Superior temporal gyrus (tissue), 1 donor: ENCODE measurements around the gene UBE2O.

Experiments used
- DNase-seq: peaks from one replicate; pipeline ENCODE4 v3.0.0-alpha.2; 2016; ENCODE audit errors: extremely low spot score

Gene UBE2O

DNA sequence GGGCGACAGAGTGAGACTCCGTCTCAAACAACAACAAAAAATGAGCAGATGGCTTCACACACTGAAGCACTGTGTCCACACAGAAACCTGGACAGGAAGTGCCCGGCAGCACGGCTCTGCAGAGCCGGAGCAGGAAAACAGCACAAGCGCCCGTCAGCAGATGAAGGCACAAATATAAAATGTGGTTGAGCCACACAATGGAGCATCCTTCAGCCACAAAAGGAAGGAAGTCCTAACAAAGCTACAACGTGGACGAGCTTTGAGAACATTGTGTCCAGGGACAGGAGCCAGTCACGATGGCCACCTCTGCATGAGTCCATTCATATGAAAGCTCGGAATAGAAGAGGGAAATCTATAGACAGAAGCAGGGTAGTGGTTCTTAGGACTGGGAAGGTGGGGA lies 32.6 kb upstream of the UBE2O start:
- peak; percentile 66 for DNase-seq

DNA sequence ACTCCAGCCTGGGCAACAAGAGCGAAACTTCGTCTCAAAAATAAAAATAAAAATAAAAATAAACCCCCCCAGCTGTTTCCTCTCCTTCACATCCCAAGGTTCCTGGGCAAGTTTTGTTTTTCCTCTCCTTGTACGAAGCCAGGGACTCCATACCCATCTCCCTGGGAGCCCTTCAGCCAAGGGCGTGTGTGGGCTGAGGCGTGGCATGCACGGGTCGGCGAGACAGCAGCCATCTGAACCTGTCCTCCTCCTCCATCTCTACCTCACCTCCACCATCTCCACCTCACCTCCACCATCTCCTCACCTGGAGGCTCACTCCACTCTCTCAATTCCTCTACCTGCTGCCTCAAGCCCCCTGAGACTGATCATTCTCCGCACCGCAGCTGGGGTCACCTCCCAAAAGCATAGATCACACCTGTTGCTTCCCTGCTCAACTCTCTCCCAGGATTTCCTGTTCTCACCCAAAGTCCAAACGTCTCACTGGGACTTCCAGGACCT lies 31.3 kb upstream of the UBE2O start:
- no peak for DNase-seq

DNA sequence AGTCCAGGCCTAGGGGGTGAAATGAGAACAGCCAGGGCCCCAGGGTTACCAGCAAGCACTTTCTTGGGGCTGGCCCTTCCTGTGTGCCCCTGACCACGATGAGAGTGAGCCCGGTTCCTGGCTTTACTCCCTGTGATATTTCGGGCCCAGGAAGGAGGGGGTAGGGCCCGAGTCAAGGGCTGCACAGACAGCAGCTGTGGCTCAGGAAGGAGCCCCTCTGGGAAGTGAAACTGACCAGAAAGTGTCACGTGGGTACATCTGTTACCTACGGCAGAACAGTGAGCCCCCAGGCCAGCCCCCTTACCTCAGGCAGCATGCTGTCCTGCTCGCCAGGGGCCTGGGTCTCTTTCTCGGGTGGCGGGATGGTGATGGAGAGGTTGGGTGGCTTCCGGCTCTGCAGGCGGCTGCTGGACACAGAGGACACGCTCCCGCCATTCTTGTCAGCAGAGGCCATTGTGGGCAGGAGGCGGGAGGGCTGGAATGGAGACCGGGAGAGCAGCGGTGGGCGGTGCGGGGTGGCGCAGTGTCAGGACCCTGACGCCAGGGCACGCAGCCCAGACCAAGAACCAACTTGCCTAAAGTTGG lies 28.2 kb upstream of the UBE2O start:
- DNase-seq, result peak; percentile 28

DNA sequence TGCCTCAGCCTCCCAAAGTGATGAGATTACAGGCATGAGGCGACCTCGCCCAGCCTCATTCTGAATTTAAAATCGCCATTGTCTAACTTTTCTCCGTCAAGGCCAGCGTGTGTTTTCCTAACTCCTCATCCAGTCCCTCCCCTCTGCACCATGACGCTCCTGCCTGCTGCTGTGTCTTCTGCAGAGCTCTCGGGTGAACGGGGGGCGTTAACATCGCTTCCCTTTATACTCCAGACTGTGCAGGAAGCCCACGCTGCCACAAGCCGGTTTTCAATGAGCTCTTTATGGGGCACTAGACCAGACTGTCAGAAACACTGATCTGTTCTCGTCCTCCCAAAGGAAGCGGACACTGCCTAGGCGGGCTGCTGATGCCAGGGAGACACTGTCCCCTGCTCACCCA lies 27.7 kb upstream of the UBE2O start:
- DNase-seq, result no peak

DNA sequence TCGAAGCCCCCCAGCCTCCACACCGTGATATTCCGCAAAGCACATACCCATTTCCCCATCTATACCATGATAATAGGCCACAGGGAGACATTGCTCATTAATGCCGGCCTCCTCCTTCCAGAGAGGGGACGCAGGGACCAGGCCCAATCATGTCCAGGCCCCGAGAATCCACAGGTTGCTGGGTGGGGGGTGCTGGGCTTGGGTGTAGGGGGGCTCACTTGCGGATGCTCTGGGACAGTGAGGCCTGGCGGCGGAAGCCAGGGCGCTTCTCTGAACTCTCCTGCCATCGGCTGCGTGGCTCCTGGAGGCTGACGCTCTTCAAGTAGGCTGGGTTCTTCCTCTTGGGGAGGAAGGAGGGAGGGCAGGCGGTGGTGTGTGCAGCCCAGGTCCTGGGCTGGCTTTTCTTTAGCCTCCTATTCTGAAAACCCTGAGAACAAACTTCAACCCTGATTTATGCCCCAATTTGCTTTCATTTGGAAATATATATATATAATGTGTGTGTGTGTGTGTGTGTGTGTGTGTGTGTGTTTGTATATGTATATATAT lies 26.6 kb upstream of the UBE2O start:
- DNase-seq, result no peak

DNA sequence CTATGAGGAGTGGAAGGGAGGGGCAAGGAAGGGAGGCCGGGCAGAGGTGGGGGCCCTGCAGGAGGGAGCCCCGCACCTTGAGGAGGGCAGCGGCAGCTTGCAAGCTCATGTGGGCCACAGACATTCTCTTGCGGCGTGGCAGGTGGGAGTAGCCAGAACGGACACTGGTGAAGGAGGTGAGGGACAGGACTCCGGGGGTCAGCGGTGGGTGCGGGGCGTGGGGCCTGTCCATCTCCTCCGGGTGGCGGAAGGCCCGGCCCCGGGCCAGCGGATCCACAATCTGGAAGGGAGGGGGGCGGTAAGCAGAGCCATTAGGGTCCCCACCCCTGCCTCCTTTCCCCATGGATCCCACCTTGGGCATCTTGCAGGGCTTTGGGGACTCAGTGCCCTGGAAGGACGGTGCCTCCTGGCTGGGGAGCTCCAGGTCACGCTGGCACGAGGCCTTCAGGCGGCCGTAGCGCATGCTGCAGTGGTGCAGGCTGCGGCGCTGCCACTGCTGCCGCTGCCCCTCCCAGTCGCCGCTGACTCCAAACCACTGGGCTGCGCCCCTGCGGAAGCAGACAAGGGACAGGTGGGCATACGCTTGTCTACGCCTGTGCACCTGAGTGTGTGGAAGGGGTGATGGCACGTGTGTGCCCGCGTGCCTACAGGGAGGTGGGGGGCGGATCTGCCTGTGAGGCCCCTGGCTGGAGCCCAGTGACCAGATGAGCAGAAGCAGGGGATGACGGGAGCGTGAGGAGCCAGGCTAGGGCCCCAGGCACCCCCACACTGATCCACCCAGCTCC lies 26.0 kb upstream of the UBE2O start:
- DNase-seq, result no peak

DNA sequence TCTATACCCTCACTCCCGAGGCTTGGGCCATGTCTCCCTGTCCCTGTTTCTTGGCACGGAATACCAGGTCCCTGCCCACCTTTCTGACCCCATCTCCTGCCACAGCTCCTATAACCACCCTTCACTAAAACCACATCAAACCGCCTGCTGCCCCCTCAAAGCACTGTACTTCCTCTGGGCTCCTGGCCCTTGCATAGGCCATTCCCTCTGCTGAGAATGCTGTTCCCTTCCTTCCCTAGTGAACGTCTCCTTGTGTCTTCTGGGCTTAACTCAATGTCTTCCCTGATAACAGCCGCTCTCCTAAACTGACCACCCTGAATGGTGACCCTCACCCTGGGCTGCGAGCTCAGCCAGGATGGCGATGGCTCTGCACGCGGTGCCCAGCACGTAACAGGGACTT lies 25.1 kb upstream of the UBE2O start:
- DNase-seq, result no peak

DNA sequence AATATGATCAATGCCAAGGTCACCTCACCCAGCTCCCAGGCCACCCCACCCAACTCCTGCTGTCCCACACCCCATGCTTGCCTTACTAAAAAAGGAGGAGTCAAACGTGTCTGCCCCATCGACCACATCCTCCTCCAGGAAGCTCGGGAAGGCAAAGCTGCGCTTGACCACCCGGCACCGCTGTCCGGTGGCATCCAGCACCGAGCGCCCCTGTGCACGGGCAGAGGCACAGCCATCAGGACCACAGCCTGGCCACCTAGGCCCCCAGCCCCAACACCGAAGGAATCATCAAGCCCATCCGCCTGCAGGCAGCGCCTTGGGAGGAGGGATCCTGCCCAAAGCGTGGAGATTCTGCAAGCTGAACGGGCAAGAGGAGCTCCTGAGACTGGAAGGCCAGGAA lies 24.6 kb upstream of the UBE2O start:
- no peak for DNase-seq

DNA sequence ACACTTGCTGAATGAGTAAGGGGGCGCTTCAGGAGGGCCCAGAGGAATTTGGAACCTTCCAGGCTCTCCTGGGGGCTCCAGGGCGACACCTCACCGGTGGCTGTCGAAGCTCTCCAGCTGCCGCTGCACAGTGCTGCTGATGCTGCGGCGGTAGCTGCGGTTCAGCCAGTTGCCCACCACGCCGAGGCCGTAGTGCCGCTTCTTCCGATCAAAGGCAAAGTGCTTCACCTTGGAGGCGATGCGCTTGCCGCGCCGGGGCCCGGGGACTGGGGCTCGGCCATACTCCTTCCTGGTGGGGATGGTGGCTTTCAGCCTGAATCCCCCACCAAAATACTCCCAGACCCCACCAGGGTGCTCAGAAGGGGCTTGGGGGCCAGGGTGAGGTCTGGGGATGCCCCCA lies 23.8 kb upstream of the UBE2O start:
- DNase-seq, result no peak

DNA sequence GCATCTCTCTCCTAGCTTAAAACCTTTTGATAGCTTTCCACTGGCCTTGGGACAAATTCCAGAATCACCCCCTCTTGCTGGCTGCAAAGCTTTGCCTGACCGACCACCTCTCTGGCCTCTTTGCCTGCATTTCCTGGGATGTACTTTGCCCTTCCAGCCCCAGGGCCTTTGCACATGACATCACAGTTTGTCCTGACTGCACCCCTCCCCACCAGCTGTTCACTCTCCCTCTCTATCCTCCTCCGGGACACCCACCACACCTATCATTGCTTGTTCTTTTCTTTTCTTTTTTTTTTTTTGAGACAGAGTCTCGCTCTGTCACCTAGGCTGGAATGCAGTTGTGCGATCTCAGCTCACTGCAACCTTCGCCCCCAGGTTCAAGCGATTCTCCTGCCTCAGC lies 22.4 kb upstream of the UBE2O start:
- DNase-seq, result no peak

DNA sequence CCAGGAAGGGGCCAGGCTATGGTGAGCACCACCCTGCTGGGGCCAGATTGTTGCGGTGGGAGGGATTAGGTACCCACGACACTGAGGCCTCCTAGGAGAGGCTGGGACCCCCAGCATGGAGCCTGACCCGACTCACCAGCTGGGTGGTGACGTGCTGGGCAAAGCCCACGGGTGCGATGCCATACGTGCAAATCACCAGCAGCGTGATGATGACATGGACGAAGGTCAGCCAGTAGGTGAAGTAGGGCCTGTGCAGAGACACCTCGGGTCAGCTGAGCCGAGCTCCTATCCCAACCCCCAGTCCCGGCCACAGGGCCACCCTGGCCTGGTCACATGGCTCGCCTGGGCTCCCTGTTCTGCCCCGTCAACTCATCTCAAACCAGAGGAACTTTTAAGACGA lies 21.9 kb upstream of the UBE2O start:
- no peak for DNase-seq

DNA sequence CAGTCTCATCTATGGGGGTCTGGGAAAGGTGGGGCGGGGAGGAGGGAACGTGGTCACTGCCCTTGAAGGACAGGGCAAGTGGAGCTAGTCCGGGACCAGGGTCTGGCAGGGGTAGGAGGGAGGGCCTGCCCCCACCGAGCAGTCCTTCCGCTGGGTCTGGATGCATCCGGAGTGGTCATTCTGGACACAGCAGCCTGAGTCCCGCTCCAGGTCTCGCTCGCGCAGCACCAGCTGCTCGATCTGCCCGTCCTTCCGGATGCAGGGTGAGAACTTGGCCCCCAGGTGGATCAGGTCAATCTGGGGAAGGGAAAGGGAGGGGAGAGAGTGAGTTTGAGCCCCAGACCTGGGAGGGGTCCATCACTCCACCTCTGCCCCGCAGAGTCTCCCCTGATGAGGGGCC lies 21.3 kb upstream of the UBE2O start:
- DNase-seq, result no peak

DNA sequence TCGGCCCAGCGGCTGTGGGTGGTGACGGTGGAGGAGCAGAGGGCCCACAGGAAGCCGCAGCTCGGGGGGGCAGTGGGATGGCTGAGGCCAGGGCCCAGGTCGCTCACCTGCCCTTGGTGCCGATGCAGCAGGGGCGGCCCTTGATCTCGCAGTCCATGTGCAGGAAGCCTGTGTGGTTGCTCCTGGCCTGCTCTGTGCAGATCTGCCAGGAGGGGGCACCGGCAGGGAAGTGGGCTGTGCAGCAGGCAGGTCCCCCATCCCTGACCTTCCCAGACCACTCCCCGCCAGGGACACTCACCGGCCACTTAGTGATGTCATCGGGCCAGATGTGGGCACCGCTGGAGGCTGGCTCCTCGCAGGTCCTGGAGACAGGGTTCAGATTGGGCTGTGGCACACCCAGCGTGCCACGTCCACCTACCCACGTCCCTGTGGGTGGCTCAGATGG lies 20.6 kb upstream of the UBE2O start:
- no peak for DNase-seq

DNA sequence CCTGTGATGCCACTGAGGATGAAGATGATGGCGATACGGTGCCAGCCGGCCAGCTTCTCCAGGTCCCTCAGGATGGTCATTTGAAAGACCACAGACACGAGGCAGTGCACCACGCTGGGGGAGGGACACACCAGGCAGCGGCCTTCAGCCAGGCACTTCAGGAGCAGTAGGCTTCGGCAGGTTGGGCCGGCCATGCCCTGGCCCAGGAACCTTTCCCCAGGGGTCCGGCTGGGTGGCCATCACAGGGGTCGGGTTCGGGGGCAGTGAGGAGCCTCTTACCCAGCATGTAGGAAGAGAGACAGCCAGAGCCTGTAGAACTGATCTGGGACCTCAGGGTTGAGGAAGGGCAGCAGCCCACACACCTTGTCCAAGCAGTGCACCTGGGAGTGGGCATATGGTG lies 19.8 kb upstream of the UBE2O start:
- no peak for DNase-seq

DNA sequence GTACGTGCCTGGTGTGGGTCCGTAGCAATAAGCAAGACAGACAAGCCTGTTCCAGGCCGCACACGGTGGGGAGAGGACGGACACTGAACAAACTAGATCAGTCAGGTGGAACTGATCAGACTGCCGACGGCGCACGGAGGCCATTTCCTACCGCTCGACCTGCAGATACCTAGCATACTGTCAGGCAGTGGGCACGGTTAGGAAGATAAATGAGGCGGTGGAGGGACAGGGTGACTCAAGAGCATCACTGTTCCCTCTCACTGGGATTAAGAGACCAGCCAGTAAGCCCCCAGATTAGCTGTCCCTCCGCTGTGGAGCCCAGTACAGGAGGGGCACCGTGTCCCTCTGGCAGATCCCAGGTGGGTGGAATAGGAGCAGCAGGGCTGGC lies 19.3 kb upstream of the UBE2O start:
- DNase-seq, result no peak

DNA sequence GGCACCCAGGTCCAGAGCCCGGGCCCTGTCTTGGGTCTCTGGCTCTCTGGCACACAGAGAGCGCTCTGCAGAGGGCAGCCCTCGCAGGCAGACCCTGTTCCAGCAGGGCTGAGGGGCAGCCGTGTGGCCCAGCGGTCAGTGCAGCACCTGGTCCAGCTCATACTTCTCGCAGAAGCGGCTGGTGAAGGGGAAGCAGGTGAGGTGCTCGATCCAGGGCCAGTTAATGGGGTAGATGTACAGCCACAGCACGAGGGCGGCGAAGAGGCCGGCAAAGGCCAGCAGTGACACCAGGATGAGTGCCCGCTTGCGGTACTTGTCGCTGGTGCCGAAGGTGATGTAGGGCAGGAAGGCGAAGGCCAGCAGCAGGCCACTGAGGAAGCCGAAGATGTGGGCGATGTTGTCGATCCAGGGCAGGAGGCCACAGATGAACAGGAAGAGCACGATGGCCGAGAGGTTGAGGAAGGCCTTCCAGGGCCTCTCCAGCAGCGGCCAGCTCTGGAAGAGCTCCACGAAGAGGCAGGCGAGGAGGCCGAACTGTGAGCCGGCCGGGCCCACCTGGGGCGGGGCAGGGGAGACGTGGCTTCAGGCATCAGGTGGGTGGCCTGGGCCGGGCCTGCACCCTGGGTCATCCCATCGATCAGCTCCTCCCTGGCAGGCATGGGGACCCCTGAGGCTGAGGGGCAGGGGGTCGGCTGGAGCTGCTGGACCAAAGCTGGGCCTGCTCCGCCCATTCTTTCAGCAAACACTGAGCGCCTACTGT lies 18.7 kb upstream of the UBE2O start:
- no peak for DNase-seq

DNA sequence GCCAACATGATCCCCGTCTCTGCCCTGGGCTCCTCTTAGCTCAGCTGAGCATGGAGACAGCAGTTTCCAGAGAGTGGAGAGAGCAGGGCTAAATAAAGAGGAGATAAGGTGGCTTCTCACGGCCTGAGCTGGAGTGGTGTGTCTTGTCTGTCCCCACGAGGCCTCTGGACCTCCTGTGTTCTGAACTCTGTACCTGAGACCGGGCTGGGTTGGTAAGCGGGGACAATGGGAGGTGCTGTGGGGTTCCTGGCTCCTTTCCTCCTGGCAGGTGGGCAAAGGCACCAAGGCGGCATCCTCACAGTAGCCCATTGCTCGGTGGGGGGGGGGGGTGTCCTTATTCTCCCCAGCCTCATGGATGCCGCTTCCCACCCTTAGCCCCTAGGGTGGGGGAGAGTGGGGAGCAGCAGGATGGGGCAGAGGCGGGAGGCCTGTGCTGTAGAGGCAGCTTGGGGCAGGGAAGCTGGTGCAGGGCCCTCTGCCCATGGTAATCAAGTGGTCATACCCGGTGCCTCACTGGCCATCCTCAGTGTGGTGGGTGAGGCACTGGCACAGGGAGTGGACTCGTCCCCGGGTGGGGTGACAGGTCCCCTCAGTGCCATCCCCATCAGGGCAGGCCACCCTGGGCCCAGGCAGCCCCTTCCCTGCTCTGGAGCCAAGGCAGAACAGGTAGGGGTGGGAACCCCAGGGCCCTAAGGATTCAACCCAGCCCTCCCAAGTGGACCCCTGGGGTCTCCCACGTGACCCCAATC lies 17.2 kb upstream of the UBE2O start:
- no peak for DNase-seq

DNA sequence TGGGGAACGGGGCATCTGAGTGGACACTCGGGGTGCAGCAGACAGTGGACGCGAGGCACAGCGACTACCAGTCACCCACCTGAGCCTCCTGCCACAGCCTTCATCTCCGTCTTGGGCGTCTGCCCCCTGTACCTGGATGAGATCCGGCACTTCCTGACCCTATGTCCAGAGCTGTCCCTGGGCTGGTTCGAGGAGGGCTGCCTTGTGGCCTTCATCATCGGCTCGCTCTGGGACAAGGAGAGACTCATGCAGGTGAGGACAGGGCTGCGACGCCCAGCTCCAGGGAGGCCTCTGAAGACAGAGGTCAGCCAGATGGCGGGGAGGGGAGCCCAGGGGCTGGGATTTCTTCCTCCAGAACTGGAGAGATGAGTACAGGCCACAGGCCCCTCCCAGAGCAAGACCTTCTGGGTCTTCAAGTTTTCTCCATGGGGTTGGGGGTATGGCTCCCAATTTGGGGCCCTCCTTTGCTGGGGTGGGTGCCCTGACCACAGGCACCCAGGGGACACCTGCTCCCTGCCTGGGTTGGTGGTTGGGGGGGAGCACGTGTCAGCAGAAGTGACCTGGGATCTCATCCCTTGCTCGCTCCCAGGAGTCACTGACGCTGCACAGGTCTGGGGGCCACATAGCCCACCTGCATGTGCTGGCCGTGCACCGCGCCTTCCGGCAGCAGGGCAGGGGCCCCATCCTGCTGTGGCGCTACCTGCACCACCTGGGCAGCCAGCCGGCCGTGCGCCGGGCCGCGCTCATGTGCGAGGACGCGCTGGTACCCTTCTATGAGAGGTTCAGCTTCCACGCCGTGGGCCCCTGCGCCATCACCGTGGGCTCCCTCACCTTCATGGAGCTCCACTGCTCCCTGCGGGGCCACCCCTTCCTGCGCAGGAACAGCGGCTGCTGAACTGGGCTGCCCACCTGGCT lies 16.4 kb upstream of the UBE2O start:
- no peak for DNase-seq

DNA sequence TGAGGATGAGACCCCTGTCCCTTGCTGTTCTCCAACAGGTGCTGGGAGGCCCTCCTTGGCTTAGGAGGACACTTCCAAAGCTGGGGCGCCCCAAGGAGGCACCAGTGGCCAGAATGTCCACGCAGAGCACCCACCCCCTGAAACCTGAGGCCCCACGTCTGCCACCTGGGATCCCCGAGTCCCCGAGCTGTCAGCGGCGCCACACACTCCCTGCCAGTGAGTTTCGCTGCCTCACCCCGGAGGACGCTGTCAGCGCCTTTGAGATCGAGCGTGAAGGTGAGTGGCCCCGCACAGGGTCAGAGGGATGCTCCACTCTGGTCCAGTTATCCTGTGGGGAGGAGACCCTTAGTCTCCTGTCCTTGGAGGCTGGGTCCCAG lies 15.7 kb upstream of the UBE2O start:
- no peak for DNase-seq

DNA sequence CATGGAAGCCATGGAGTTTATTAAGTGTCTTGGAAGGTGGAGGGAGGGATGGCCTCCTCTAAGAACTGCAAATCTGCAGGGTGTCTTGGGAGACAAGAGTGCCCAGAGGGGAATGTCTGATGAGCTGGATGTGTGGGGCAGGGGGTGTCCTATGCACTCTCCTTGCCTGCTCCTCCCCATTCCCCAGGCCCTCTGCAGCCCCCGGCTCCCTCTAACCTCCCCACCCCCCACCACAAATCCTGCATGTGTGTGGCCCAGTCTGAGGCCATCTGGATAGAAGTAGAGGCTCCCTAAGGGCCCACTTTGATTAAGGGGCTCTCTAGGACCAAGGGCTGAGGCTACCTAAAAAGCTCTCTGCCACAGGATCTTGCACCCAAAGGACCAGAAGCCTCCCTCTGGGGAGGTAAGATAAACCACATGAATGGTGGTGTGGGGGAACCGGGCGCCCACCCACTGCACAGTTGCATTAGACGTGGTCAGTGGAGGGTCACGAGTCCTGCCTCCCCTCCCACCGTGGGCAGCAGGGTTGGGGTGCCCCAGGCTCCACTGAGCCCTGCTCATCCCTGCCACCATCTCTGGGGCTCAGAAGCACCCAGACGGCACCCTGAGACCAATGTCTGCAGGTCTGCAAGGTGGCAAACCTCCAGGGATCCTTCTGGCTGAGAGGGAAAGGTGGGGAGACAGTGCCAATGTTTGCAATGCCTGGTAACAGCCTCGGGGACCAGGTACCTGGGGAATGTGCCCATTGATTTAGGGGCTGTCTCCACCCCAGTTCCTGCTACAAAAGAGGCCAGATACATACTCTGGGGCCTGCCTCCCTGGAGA lies 15.1 kb upstream of the UBE2O start:
- no peak for DNase-seq
